Stomach (tissue), 9 donors: ENCODE measurements around the gene BCAS3. TPM values are rescaled to one million over a fixed set of nuclear protein-coding genes. Genes with fewer than 3 reads are reported as not detected.
A peak's percentile ranks its signal among the peaks of the same experiment; 100 is the strongest.

ENCODE experiments used
- DNase-seq, 2 donors: peaks; one replicate each; pipeline versions ENCODE4 v3.0.0 to v3.0.0-alpha.2; 2013 to 2019
- H3K27ac ChIP-seq, 5 donors: fragments of 200-600 bp in 4 of 5; sonication (generic) in 4 of 5; one replicate each; pipeline ENCODE4 v1.5.1; 2013 to 2019; ENCODE audit warnings: mild to moderate bottlenecking in 1 of 5, moderate library complexity in 1 of 5
- H3K27me3 ChIP-seq, 3 donors: fragments of 200-600 bp; sonication (generic); one replicate each; pipeline ENCODE4 v1.5.1; 2017 to 2019; ENCODE audit warnings: mixed run types in 1 of 3
- H3K36me3 ChIP-seq, 4 donors: fragments of 200-600 bp; sonication (generic); 1 replicate in 3 of 4; 2 replicates in 1 of 4; pipeline ENCODE4 v1.5.1; 2016 to 2019
- H3K4me1 ChIP-seq, 4 donors: fragments of 200-600 bp; sonication (generic); one replicate each; pipeline ENCODE4 v1.5.1; 2016 to 2019
- H3K4me3 ChIP-seq, 4 donors: fragments of 200-600 bp; sonication (generic) in 3 of 4; one replicate each; pipeline ENCODE4 v1.5.1; 2016 to 2019; ENCODE audit warnings: mild to moderate bottlenecking in 1 of 4
- H3K9me3 ChIP-seq, 4 donors: fragments of 200-600 bp; sonication (generic); one replicate each; pipeline ENCODE4 v1.5.1; 2016 to 2019
- CTCF ChIP-seq, 7 experiments: fragments of 450-650 bp in 4 of 7; fragments of 200-600 bp in 3 of 7; sonication (generic) in 3 of 7; IDR thresholded peaks; one replicate each; pipeline ENCODE4 v1.5.1; 2016 to 2019; ENCODE audit warnings: antibody characterized with exemption in 7 of 7, control low read depth in 2 of 7, mild to moderate bottlenecking in 1 of 7
- EP300 ChIP-seq: sonication (generic); formaldehyde crosslinking; IDR thresholded peaks from one replicate; pipeline ENCODE4 v1.6.1; 2017; ENCODE audit warnings: antibody characterized with exemption
- POLR2A ChIP-seq, 4 donors: fragments of 450-650 bp; IDR thresholded peaks; one replicate each; pipeline ENCODE4 v1.6.1; 2016; ENCODE audit warnings: antibody characterized with exemption in 4 of 4, control low read depth in 2 of 4, mild to moderate bottlenecking in 1 of 4, moderate library complexity in 1 of 4
- POLR2AphosphoS5 ChIP-seq, 3 donors: sonication (generic); formaldehyde crosslinking; IDR thresholded peaks; one replicate each; pipeline ENCODE4 v1.6.1; 2016; ENCODE audit warnings: antibody characterized with exemption in 3 of 3
- WGBS, 5 donors: extraction: QIAGEN DNeasy Blood & Tissue Kit in 3 of 5; methylation state at CpG; one replicate each; pipeline versions ENCODE4 v1.1.5 to v1.1.7; 2013 to 2018; 5-methylcytosine and 5-hydroxymethylcytosine counted together
- intact Hi-C: fragments of 100-400 bp; cut with DNase I; formaldehyde crosslinking; loops from one replicate; pipeline ENCODE4 v1.15.1; 2023; ENCODE audit warnings: low total_unique reads
- polyA plus RNA-seq, 3 donors: library from polyadenylated mRNA; stranded (reverse); fragments of 200-250 nt; gene quantifications; one replicate each; pipeline ENCODE4 v1.2.3, GENCODE V29; 2013
- total RNA-seq, 5 donors: library from RNA; depleted of rRNA; stranded (reverse); fragments of >200 nt; gene quantifications; one replicate each; pipeline versions ENCODE4 v1.1.0 to v1.2.3, GENCODE V29; 2014 to 2016
- donor health status: healthy with polysubstance abuse.
- donor health status: Bipolar disorder and iron deficiency.
- donor health status: healthy.

Gene BCAS3
- total and polyA plus RNA-seq, 8 donors = 4.9 to 150 (median 25.3) TPM

GRCh38 chr17:61404913-61405685, 727.4 kb downstream of the BCAS3 start:
- peak in 1 of 2 donors; percentile 48 for DNase-seq
- Histone ChIP-seq H3K36me3 (peaks cover 0 to 6% (median 3%) of the 10 kb centered on the region in 4 donors), H3K9me3 (no peaks in the 10 kb centered on the region), H3K27me3 (peaks cover 25 to 100% (median 90%) of the 10 kb centered on the region in 3 donors), H3K27ac (peak overlapping the region; percentile 52 to 85 (median 73)), H3K4me3 (peak overlapping the region; percentile 28 to 75 (median 54)), H3K4me1 (peaks cover 25 to 81% (median 70%) of the 10 kb centered on the region in 4 donors)
- intact Hi-C loops = no loop called here
- WGBS, 5 donors = 6 to 31% (median 9%) methylated on average over 26 to 71 of the region's 71 CpGs
- no peak for TF ChIP-seq CTCF (IDR thresholded peaks at IDR 0.05)
- TF ChIP-seq POLR2A (IDR thresholded peaks at IDR 0.05) = no peak
- TF ChIP-seq EP300 = no peak
- TF ChIP-seq POLR2AphosphoS5 (IDR thresholded peaks at IDR 0.05) = no peak

GRCh38 chr17:61405686-61406536, 728.3 kb downstream of the BCAS3 start:
- intact Hi-C loops = no loop called here
- Histone ChIP-seq H3K27ac (peak overlapping the region; percentile 54 to 85 (median 73)), H3K4me3 (peak overlapping the region; percentile 28 to 75 (median 54)), H3K9me3 (no peaks in the 10 kb centered on the region), H3K27me3 (peaks cover 28 to 100% (median 91%) of the 10 kb centered on the region in 3 donors), H3K4me1 (peaks cover 26 to 83% (median 72%) of the 10 kb centered on the region in 4 donors), H3K36me3 (peaks cover 0 to 6% (median 3%) of the 10 kb centered on the region in 4 donors)
- peak in 1 of 2 donors; percentile 17 for DNase-seq
- TF ChIP-seq POLR2AphosphoS5 (IDR thresholded peaks at IDR 0.05) (no peak), CTCF (IDR thresholded peaks at IDR 0.05) (no peak), EP300 (no peak), POLR2A (IDR thresholded peaks at IDR 0.05) (no peak)
- 28 to 50% (median 33%) methylated on average over 31 to 37 of the region's 37 CpGs for WGBS, 5 donors

GRCh38 chr17:61406537-61406845, 728.8 kb downstream of the BCAS3 start:
- peaks cover 22 to 100% (median 91%) of the 10 kb centered on the region in 3 donors for H3K27me3 ChIP-seq
- H3K4me3 ChIP-seq = peak overlapping the region in 2 of 4 donors; percentile 51 to 75
- peak overlapping the region; percentile 54 to 85 (median 73) for H3K27ac ChIP-seq
- DNase-seq = no peak
- TF ChIP-seq POLR2AphosphoS5 (IDR thresholded peaks at IDR 0.05) (no peak), CTCF (IDR thresholded peaks at IDR 0.05) (no peak), POLR2A (IDR thresholded peaks at IDR 0.05) (no peak), EP300 (no peak)
- WGBS, 5 donors = 50 to 69% (median 58%) methylated on average over 1 of the region's 1 CpG
- H3K36me3 ChIP-seq = peaks cover 0 to 6% (median 3%) of the 10 kb centered on the region in 4 donors
- intact Hi-C loops = no loop called here
- peaks cover 30 to 83% (median 72%) of the 10 kb centered on the region in 4 donors for H3K4me1 ChIP-seq
- no peaks in the 10 kb centered on the region for H3K9me3 ChIP-seq
